GM18505 (cell line): ENCODE measurements around the gene DHRS3.

Experiments used
- ATAC-seq: cut with Tn5 transposase; IDR thresholded peaks from one replicate; pipeline ENCODE4 v1.9.1; 2021; ENCODE audit not compliant: unreplicated experiment
- POLR2A ChIP-seq: IDR thresholded peaks from 4 replicates; pipeline ENCODE4 v1.6.1; 2011; ENCODE audit warnings: borderline replicate concordance; ENCODE audit not compliant: insufficient read depth, insufficient read length; ENCODE audit errors: extremely low read depth

DHRS3 gene

DNA sequence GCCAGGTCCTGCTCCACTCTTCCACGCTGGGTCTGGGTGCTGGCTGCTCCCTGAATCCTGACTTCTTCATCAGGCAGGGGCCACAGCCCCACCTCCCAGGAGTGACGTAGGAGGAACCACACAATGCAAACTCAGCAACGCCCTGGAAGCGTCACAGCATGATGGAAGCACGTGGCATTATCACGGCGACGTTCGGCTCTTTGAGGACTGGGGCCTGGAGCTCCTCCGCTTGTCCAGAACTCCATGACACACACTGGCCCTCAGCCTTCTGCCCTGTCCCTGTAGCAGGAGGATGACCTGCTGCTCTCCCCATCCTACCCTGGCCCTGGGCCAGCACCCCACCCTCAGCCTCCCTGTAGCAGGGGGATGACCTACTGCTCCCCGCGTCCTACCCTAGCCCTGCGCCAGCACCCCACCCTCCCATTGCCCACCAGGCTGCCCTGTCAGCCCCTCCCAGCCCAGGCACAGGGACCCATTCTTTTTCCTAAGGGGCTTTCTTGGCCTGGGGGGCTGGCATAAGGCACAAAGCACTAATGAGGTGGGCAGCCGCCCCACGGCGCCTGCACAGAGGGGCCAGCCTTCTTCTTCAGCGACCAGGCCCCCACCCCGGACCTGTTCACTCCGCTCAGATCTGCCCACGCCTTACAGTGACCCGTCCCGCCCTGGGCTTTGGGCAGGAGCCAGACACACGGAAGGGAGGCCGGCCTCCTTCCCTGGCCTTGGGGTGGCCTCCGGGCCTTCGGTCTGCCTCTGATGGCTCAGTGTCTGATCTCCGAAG lies 65.7 kb downstream of the DHRS3 start:
- no peak for TF ChIP-seq POLR2A
- no peak for ATAC-seq

DNA sequence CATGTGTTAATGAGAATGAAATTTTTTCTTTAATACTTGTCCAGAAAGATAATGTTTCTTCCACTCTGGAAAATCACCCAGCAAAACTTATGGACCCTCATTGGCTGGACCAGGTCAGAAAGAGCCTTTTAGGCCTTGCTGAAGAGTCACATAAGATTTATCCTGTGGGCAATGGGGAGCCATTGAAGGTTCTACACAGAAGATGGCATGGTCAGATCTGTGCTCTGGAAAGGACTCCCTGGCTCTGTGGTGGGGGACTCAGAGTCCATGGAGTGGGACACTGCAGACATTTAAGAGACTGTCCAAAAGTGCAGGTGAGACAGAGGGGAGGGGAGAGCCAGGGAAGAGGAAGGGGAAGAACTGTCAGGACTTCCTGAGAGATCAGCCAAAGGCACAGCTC lies 66.4 kb downstream of the DHRS3 start:
- TF ChIP-seq POLR2A = no peak
- ATAC-seq = no peak

GRCh38 chr1:12549460-12550349 lies 68.3 kb downstream of the DHRS3 start:
- no peak for TF ChIP-seq POLR2A
- no peak for ATAC-seq

- ATAC-seq = no peak
These were observed 69.0 kb downstream of the DHRS3 start for GRCh38 chr1:12548973-12549459.

DNA sequence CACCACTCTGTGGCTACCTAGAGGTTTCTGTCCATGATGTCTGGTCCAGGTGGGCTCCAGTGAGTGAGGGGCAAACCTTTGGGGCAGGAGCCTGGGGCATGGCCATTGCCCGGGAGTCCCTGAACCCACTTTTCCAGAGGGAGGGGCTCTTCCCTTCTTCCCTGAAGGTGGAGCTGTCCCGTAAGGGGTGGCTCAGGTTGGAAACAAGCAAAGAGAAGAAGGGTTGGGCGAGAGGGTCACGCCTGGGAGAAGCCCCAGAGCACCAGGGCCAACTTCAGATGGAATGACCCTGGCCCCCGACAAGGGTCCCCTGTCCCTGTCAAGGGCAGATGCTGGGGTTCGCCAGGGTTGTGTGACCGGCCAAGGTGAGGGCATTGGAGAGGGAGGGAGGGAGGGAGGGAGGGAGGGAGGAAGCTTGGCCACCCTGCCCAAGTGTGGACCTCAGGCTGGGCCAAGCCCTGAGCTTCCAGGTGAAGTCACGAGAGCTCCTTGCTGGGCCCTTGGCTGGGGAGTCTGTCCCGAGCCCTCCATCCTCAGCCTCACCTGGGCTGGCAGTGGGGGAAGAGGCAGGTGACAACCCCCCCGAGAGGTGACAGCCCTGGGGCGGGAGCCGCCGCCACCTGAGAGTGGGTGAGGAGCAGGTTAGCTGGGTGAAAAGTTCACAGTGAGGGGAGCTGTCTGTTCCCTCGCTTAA lies 69.6 kb downstream of the DHRS3 start:
- no peak for TF ChIP-seq POLR2A
- no peak for ATAC-seq

More at GRCh38 chr1:12548973-12549459, 69.0 kb downstream of the DHRS3 start:
- no peak for TF ChIP-seq POLR2A

DNA sequence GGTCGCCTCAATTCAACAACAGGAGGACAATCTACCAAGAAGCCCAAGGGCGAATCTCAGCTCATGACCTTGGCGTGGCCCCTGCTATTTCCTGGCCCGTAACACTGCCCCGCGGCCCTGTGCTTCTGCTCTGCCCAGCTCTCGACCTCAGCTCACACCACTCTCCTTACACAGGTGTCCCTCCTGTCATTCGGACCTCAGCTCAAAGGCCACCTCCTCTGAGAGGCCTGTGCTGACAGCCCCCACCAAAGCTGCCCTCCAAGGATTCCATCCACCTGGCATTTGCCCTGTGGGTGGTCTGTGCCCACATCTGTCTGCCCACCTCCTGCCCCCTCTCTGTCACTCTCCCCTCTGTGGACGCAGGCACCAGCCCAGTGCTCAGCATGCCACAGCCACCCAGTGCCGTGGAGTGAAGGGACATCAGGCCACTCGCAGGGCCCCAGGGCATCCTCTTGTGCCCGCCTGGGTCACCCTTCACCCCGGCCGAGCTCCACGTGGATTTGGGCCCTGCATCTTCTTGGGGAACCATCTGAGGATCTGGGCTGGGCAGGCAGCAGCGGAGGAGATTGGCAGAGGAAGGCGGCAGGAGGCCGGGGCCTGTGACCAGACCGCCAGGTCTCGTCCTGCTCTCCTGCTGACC lies 70.3 kb downstream of the DHRS3 start:
- ATAC-seq = no peak
- TF ChIP-seq POLR2A = no peak

GRCh38 chr1:12546771-12547585 lies 71.0 kb downstream of the DHRS3 start:
- ATAC-seq = no peak
- no peak for TF ChIP-seq POLR2A

- no peak for TF ChIP-seq POLR2A
- no peak for ATAC-seq
These were observed 73.0 kb downstream of the DHRS3 start for GRCh38 chr1:12544992-12545391.

DNA sequence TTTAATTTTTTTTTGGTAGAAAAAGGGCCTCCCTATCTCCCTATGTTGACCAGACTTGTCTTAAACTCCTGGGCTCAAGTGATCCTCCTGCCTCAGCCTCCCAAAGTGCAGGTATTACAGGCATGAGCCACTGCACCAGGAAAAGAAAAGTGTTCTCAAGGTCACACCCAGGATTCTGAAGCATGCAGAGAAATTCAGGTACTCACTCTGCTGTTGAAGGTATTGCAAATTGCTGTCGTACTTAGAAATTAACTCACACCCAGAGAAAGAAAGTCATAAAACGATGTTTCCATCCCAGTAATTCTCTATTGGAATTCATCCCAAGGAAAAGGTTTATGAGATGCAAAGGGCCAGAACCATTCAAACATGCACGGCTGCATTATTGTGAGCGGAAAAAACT lies 73.7 kb downstream of the DHRS3 start:
- TF ChIP-seq POLR2A = no peak

GRCh38 chr1:12543740-12544154 lies 74.3 kb downstream of the DHRS3 start:
- no peak for ATAC-seq
- no peak for TF ChIP-seq POLR2A

More for the DNA sequence above, 73.7 kb downstream of the DHRS3 start:
- ATAC-seq = no peak

DNA sequence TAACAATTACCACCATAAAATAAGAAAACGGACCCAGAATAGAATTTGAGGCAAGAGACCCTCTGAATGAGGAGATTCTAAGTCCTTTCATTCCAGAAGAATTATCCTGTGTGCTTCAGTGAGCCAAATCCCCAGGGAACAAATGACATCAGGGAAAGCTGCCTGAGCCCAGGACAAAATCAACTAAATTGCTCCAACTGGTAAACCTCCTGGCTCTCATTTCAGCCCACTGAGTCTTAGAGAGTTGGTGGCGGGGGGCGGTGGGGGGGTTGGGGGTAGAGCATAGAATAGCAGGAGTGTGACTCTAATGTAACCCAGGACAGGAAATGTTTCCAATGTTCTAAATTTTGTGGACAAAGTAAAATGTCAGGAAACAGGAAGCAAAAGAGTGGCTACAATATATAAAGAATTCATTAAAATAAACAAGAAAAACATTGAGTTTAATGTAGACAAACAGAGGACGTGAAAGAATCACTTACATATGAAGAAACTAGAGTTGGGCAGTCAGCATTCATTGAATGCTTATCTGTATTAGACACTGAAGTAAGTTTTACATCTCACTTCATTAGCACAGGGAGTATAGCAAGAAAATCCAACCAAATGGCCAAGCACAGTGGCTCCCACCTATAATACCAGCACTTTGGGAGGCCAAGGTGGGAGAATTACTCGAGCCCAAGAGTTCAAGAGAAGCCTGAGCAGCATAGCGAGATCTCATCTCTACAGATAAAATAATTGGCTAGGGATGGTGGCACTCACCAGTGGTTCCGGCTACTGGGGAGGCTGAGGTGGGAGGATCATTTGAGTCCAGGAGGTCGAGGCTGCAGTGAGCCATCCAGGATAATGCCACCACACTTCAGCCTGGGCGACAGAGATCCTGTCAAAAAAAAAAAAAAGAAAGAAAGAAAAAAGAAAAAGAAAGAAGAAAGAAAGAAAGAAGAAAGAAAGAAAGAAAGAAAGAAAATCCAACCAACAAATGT lies 75.1 kb downstream of the DHRS3 start:
- TF ChIP-seq POLR2A = no peak
- no peak for ATAC-seq
